Gastroesophageal sphincter (tissue), 3 donors: ENCODE results near the gene RHOV.

Source experiments
- EP300 ChIP-seq: sonication (generic); formaldehyde crosslinking; IDR thresholded peaks from one replicate; pipeline ENCODE4 v1.6.1; 2017; ENCODE audit warnings: antibody characterized with exemption, mild to moderate bottlenecking
- POLR2A ChIP-seq, 2 donors: fragments of 450-650 bp; IDR thresholded peaks; one replicate each; pipeline ENCODE4 v1.6.1; 2017; ENCODE audit warnings: antibody characterized with exemption in 2 of 2, mild to moderate bottlenecking in 2 of 2, moderate library complexity in 1 of 2
- POLR2AphosphoS5 ChIP-seq: sonication (generic); formaldehyde crosslinking; IDR thresholded peaks from one replicate; pipeline ENCODE4 v1.6.1; 2017; ENCODE audit warnings: antibody characterized with exemption
- TF ChIP-seq, protein P1 (sequence below), 4 experiments: fragments of 200-600 bp in 2 of 4; fragments of 450-650 bp in 2 of 4; sonication (generic) in 1 of 4; IDR thresholded peaks; one replicate each; pipeline ENCODE4 v1.5.1; 2017 to 2019; ENCODE audit warnings: antibody characterized with exemption in 4 of 4, mild to moderate bottlenecking in 2 of 4, moderate library complexity in 2 of 4

DNA sequence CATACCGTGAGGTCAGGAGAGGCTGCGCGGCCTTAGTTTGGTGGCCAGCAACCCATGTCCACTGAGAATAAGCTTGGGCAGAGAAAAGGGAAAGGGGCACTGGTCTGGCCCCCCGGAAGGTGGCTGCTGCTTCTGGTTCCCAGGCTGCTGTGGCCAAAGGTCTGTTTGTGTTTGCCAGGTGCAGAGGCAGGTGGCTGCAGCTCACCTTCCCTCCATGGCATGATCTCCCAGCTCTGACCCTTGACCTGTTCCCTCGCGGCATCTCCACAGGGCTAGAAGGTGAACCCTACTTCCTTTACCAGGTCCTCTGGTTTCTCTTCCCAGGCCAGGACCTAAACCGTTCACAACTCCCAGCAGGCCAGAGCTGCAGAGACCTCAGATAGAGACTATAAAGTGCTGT lies 34.1 kb upstream of the RHOV start:
- TF ChIP-seq, protein P1, sequence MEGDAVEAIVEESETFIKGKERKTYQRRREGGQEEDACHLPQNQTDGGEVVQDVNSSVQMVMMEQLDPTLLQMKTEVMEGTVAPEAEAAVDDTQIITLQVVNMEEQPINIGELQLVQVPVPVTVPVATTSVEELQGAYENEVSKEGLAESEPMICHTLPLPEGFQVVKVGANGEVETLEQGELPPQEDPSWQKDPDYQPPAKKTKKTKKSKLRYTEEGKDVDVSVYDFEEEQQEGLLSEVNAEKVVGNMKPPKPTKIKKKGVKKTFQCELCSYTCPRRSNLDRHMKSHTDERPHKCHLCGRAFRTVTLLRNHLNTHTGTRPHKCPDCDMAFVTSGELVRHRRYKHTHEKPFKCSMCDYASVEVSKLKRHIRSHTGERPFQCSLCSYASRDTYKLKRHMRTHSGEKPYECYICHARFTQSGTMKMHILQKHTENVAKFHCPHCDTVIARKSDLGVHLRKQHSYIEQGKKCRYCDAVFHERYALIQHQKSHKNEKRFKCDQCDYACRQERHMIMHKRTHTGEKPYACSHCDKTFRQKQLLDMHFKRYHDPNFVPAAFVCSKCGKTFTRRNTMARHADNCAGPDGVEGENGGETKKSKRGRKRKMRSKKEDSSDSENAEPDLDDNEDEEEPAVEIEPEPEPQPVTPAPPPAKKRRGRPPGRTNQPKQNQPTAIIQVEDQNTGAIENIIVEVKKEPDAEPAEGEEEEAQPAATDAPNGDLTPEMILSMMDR (IDR thresholded peaks at IDR 0.05), result no peak
- no peak for TF ChIP-seq POLR2A (IDR thresholded peaks at IDR 0.05)
- no peak for TF ChIP-seq POLR2AphosphoS5
- no peak for TF ChIP-seq EP300
